GM12878 (cell line): ENCODE data around the gene BCAN. TPM values are rescaled to one million over a fixed set of nuclear protein-coding genes. Genes with fewer than 3 reads are reported as not detected.

Source experiments
- ATAC-seq: fragments of 200-7000 bp; cut with Tn5 transposase; 3 replicates; pipeline ENCODE4 v1.9.1; 2020; ENCODE audit warnings: mild to moderate bottlenecking, moderate library complexity
- BruUV-seq: library from RNA; stranded (reverse); fragments of 400-500 nt; replicated peaks from 2 replicates; lab custom pipeline; 2021; lab: Mats Ljungman, UMichigan
- CTCF ChIA-PET: fragments of 300-600 bp; sonication (Branson Sonifier 250); formaldehyde crosslinking; extraction: SDS; loops from one replicate; lab custom pipeline; 2021; ENCODE audit warnings: inconsistent platforms; lab: Yijun Ruan, JAX
- POLR2A ChIA-PET: fragments of 350-600 bp; formaldehyde crosslinking; extraction: SDS; loops from one replicate; lab custom pipeline; 2021; ENCODE audit warnings: inconsistent platforms; lab: Charles Lee
- RAD21 ChIA-PET: fragments of 300-600 bp; sonication (Branson Sonifier 250); formaldehyde crosslinking; loops from one replicate; lab custom pipeline; 2023; ENCODE audit warnings: antibody characterized with exemption; ENCODE audit not compliant: unreplicated experiment; lab: Charles Lee
- SMC1A ChIA-PET: fragments of 300-600 bp; sonication (Branson Sonifier 250); formaldehyde crosslinking; loops from one replicate; lab custom pipeline; 2023; ENCODE audit not compliant: unreplicated experiment, uncharacterized antibody; lab: Charles Lee
- DNase-seq: peaks from one replicate; pipeline ENCODE4 v3.0.0-alpha.2; 2011; ENCODE audit warnings: low read depth, low spot score
- FAIRE-seq: peaks from 3 replicates; lab custom pipeline; 2011; peaks lifted over from hg19 to GRCh38; lab: Jason Lieb, UNC
- H2AFZ ChIP-seq: 2 replicates; pipeline ENCODE4 v1.6.0; 2011; ENCODE audit warnings: low read depth, low read length, control low read depth; ENCODE audit not compliant: control insufficient read depth
- H3K27ac ChIP-seq: 2 replicates; pipeline ENCODE4 v1.5.1; 2011; ENCODE audit warnings: control low read depth; ENCODE audit not compliant: control insufficient read depth, insufficient read depth
- H3K27me3 ChIP-seq, 2 experiments: replicated peaks in 1 of 2; 2 replicates each; pipeline versions ENCODE4 v1.6.0 to v1.6.1; 2011; ENCODE audit warnings: low read length in 1 of 2; ENCODE audit not compliant: control insufficient read depth in 2 of 2, insufficient read depth in 2 of 2
- H3K36me3 ChIP-seq, 2 experiments: 2 replicates each; pipeline ENCODE4 v1.5.1; 2011; ENCODE audit warnings: low read length in 1 of 2; ENCODE audit not compliant: control insufficient read depth in 2 of 2, insufficient read depth in 2 of 2
- H3K4me1 ChIP-seq: 2 replicates; pipeline ENCODE4 v1.6.1; 2011; ENCODE audit warnings: mild to moderate bottlenecking, low read length, moderate library complexity, mixed read lengths; ENCODE audit not compliant: control insufficient read depth, insufficient read depth
- H3K4me2 ChIP-seq: 2 replicates; pipeline ENCODE4 v1.6.0; 2011; ENCODE audit warnings: control low read depth; ENCODE audit not compliant: control insufficient read depth, insufficient read depth
- H3K4me3 ChIP-seq: fragments of 200-600 bp; sonication (generic); 2 replicates; pipeline ENCODE4 v1.5.1; 2016
- H3K79me2 ChIP-seq: 2 replicates; pipeline ENCODE4 v1.6.0; 2011; ENCODE audit warnings: low read length; ENCODE audit not compliant: control insufficient read depth, insufficient read depth
- H3K9ac ChIP-seq: 2 replicates; pipeline ENCODE4 v1.8.0; 2011; ENCODE audit warnings: low read length, control low read depth, mixed read lengths; ENCODE audit not compliant: control insufficient read depth, insufficient read depth
- H3K9me3 ChIP-seq: replicated peaks from 3 replicates; pipeline ENCODE4 v1.5.1; 2011; ENCODE audit warnings: mild to moderate bottlenecking, low read length; ENCODE audit not compliant: control insufficient read depth, insufficient read depth
- H4K20me1 ChIP-seq: 2 replicates; pipeline ENCODE4 v1.6.0; 2011; ENCODE audit not compliant: control insufficient read depth, insufficient read depth
- ATF7 ChIP-seq: fragments of 450-650 bp; IDR thresholded peaks from 2 replicates; pipeline ENCODE4 v1.6.1; 2016; ENCODE audit warnings: low read depth, mild to moderate bottlenecking
- CHD2 ChIP-seq: IDR thresholded peaks from 2 replicates; pipeline ENCODE4 v1.6.1; 2011; ENCODE audit warnings: low read depth, low read length, improper control_type of control experiment, borderline replicate concordance
- WGBS: methylation state at CpG from one replicate; pipeline ENCODE4 v1.1.6; 2016; ENCODE audit warnings: low lambda C conversion rate; ENCODE audit not compliant: insufficient replicate concordance, insufficient coverage; ENCODE audit errors: missing lambda C conversion rate; 5-methylcytosine and 5-hydroxymethylcytosine counted together
- in situ Hi-C: fragments of 300-500 bp; cut with MboI; formaldehyde crosslinking; loops from 9 replicates; pipeline ENCODE4 v1.14.3; 2018; ENCODE audit warnings: mixed read lengths
- intact Hi-C: fragments of 100-400 bp; cut with micrococcal nuclease; formaldehyde crosslinking; loops from one replicate; pipeline ENCODE4 v1.14.2; 2022; ENCODE audit not compliant: unreplicated experiment
- polyA plus RNA-seq, 11 experiments: library from polyadenylated mRNA; depleted of rRNA in 4 of 11; unstranded in 6 of 11; stranded (reverse) in 5 of 11; fragments of >200 nt; fragmentation: Nextera tagmentation in 4 of 11; fragmentation: Illumina TruSeq in 1 of 11; extraction: Ambion mirVana in 4 of 11; extraction: Trizol in 1 of 11; gene quantifications; 1 replicate in 1 of 11; 2 replicates in 10 of 11; pipeline versions ENCODE4 v1.2.1 to v1.2.3, GENCODE V29; 2011 to 2016; ENCODE audit warnings: inconsistent platforms in 2 of 11, missing spikeins in 2 of 11, low read depth in 1 of 11
- total RNA-seq, 4 experiments: library from RNA; depleted of rRNA in 3 of 4; stranded (reverse); fragments of >200 nt in 3 of 4; fragmentation: Illumina TruSeq in 1 of 4; extraction: Trizol in 1 of 4; gene quantifications; 2 replicates each; pipeline versions ENCODE4 v1.2.1 to v1.2.3, GENCODE V29; 2013 to 2021
- TF ChIP-seq, protein P1 (sequence below): fragments of 450-650 bp; formaldehyde crosslinking; IDR thresholded peaks from 2 replicates; pipeline ENCODE4 v1.4.0; 2022; ENCODE audit warnings: mild to moderate bottlenecking, moderate library complexity
- TF ChIP-seq, protein P2 (sequence below): fragments of 450-650 bp; IDR thresholded peaks from 2 replicates; pipeline ENCODE4 v1.6.1; 2016; ENCODE audit warnings: mild to moderate bottlenecking, moderate library complexity, borderline replicate concordance

BCAN gene
- total and polyA plus RNA-seq, 10 of the 15 experiments (the other 5 are each of a cell fraction or from before 2014, with no cell fraction given): 0.05 to 1.3 (median 0.18) TPM; not detected in 1

DNA sequence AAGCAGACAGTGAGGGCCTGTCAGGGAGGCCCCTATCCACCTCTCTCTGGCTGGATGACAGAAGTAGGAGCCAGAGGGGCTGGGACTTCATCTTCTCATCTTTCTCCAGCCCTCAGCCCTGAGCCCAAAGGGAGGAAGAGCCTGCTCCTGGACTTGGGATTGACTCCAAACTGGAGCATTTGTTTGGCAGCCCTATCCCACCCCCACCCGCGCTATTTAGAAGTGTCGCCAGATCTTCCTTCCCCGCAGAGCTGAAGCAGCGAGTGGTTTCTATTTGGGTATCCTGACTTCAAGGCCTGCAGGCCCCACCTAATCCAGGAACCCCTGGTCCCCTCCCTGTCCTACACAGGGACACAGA lies 25.7 kb downstream of the BCAN start:
- no peak for ATAC-seq
- RAD21 ChIA-PET: no interaction called here
- TF ChIP-seq CHD2: no peak
- TF ChIP-seq, protein P1, sequence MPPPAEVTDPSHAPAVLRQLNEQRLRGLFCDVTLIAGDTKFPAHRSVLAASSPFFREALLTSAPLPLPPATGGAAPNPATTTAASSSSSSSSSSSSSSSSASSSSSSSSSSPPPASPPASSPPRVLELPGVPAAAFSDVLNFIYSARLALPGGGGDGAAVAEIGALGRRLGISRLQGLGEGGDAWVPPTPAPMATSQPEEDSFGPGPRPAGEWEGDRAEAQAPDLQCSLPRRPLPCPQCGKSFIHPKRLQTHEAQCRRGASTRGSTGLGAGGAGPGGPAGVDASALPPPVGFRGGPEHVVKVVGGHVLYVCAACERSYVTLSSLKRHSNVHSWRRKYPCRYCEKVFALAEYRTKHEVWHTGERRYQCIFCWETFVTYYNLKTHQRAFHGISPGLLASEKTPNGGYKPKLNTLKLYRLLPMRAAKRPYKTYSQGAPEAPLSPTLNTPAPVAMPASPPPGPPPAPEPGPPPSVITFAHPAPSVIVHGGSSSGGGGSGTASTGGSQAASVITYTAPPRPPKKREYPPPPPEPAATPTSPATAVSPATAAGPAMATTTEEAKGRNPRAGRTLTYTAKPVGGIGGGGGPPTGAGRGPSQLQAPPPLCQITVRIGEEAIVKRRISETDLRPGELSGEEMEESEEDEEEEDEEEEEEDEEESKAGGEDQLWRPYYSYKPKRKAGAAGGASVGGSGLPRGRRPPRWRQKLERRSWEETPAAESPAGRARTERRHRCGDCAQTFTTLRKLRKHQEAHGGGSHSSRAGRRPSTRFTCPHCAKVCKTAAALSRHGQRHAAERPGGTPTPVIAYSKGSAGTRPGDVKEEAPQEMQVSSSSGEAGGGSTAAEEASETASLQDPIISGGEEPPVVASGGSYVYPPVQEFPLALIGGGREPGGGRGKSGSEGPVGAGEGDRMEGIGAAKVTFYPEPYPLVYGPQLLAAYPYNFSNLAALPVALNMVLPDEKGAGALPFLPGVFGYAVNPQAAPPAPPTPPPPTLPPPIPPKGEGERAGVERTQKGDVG (CRISPR knock-in tag): no peak
- no peak for TF ChIP-seq ATF7
- TF ChIP-seq, protein P2, sequence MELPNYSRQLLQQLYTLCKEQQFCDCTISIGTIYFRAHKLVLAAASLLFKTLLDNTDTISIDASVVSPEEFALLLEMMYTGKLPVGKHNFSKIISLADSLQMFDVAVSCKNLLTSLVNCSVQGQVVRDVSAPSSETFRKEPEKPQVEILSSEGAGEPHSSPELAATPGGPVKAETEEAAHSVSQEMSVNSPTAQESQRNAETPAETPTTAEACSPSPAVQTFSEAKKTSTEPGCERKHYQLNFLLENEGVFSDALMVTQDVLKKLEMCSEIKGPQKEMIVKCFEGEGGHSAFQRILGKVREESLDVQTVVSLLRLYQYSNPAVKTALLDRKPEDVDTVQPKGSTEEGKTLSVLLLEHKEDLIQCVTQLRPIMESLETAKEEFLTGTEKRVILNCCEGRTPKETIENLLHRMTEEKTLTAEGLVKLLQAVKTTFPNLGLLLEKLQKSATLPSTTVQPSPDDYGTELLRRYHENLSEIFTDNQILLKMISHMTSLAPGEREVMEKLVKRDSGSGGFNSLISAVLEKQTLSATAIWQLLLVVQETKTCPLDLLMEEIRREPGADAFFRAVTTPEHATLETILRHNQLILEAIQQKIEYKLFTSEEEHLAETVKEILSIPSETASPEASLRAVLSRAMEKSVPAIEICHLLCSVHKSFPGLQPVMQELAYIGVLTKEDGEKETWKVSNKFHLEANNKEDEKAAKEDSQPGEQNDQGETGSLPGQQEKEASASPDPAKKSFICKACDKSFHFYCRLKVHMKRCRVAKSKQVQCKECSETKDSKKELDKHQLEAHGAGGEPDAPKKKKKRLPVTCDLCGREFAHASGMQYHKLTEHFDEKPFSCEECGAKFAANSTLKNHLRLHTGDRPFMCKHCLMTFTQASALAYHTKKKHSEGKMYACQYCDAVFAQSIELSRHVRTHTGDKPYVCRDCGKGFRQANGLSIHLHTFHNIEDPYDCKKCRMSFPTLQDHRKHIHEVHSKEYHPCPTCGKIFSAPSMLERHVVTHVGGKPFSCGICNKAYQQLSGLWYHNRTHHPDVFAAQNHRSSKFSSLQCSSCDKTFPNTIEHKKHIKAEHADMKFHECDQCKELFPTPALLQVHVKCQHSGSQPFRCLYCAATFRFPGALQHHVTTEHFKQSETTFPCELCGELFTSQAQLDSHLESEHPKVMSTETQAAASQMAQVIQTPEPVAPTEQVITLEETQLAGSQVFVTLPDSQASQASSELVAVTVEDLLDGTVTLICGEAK: no peak
- TF ChIP-seq, all 136 proteins: peak for 0
- FAIRE-seq (no peak), DNase-seq (no peak)
- H3K36me3 ChIP-seq: no peaks in the 10 kb centered on the region
- SMC1A ChIA-PET: no interaction called here
- H3K27me3 ChIP-seq: no peaks in the 10 kb centered on the region
- intact Hi-C loops (loop anchor here (10.0 kb wide), 1 partner anchor 57 kb away; the partner anchor contains the start of genes ISG20L2 and METTL25B), in situ Hi-C loops (no loop called here)
- CTCF ChIA-PET: no interaction called here
- no peaks in the 10 kb centered on the region for H3K9me3 ChIP-seq
- peaks cover 31% of the 10 kb centered on the region for H3K4me1 ChIP-seq
- H3K79me2 ChIP-seq: no peaks in the 10 kb centered on the region
- H4K20me1 ChIP-seq: no peaks in the 10 kb centered on the region
- 96% methylated on average over 5 of the region's 5 CpGs for WGBS
- no peak overlapping the region for H3K4me2 ChIP-seq
- no peak overlapping the region for H3K9ac ChIP-seq
- no peak overlapping the region for H3K27ac ChIP-seq
- no peak overlapping the region for H3K4me3 ChIP-seq
- POLR2A ChIA-PET: interaction anchor here (0.6 kb wide), 1 partner anchor 89 kb away, joined by 4 read pairs; no protein-coding TSS in a partner anchor
- no peak overlapping the region for H2AFZ ChIP-seq
- BruUV-seq: no TSS peak
